Measurements from ENCODE around the gene SLC4A1AP.

- TF ChIP-seq CTCF (IDR thresholded peaks at IDR 0.05) (no peak), POLR2AphosphoS5 (IDR thresholded peaks at IDR 0.05) (no peak), EP300 (IDR thresholded peaks at IDR 0.05; ENCODE audit: low read depth) (no peak)
Measured at GRCh38 chr2:27737676-27738348, 74.1 kb downstream of the SLC4A1AP start.

Data from transverse colon (tissue), 4 donors.